ENCODE measurements around the gene ZNF593. TPM values are rescaled to one million over a fixed set of nuclear protein-coding genes. Genes with fewer than 3 reads are reported as not detected.
A peak's percentile ranks its signal among the peaks of the same experiment; 100 is the strongest.

The ZNF593 gene
- total and polyA plus RNA-seq, 9 of the 15 experiments (the other 6 are each of a cell fraction or from before 2014, with no cell fraction given): 9.8 to 334 (median 48.2) TPM

GRCh38 chr1:26121854-26122773 lies 47.6 kb upstream of the ZNF593 start (continued):
- TF ChIP-seq CXXC5 (CRISPR knock-in tag; IDR thresholded peaks at IDR 0.05) (no peak; the same call in 1 of the 2 replicates), ATF1 (CRISPR knock-in tag; IDR thresholded peaks at IDR 0.05) (no peak), ATF1 (tag; IDR thresholded peaks at IDR 0.05) (0 out of 2 replicates have a peak, but pooled peaks have one; percentile 16), CBX3 (IDR thresholded peaks at IDR 0.05; ENCODE audit: borderline replicate concordance in 1 of 2, low read length in 2 of 2) (no peak), TRIM28 (IDR thresholded peaks at IDR 0.05) (no peak), ATF4 (CRISPR knock-in tag; IDR thresholded peaks at IDR 0.05) (no peak), ZNF12 (CRISPR knock-in tag; IDR thresholded peaks at IDR 0.05) (no peak), ZBTB11 (CRISPR knock-in tag; IDR thresholded peaks at IDR 0.05) (peak in 1 of 3 experiments; percentile 46; a peak in 1 of 6 replicates), SAFB2 (IDR thresholded peaks at IDR 0.05; ENCODE audit: borderline replicate concordance, low read depth, low read length, severe bottlenecking) (no peak), MLLT1 (IDR thresholded peaks at IDR 0.05) (no peak), NFE2L1 (tag; IDR thresholded peaks at IDR 0.05; ENCODE audit: borderline replicate concordance, low read depth) (no peak), ZNF511 (CRISPR knock-in tag; IDR thresholded peaks at IDR 0.05) (no peak), ZNF277 (CRISPR knock-in tag; IDR thresholded peaks at IDR 0.05; ENCODE audit: borderline replicate concordance) (no peak), ZNF696 (CRISPR knock-in tag; conservative IDR thresholded peaks at IDR 0.05) (no peak), SMARCA4 (IDR thresholded peaks at IDR 0.05) (no peak), HEY1 (CRISPR knock-in tag; IDR thresholded peaks at IDR 0.05; ENCODE audit: borderline replicate concordance) (no peak), SMARCB1 (IDR thresholded peaks at IDR 0.05; ENCODE audit: insufficient read length, low read depth) (peak; percentile 95), L3MBTL2 (IDR thresholded peaks at IDR 0.05) (no peak), MAFF (IDR thresholded peaks at IDR 0.05; ENCODE audit: low read length) (no peak)
